Astrocyte (in vitro differentiated cells and primary cell): ENCODE data around the gene OR4D10. TPM values are rescaled to one million over a fixed set of nuclear protein-coding genes. Genes with fewer than 3 reads are reported as not detected.

Experiments used
- DNase-seq: peaks from one replicate; pipeline ENCODE4 v3.0.0-alpha.2; 2010; ENCODE audit warnings: low read depth
- FAIRE-seq: peaks from 2 replicates; lab custom pipeline; 2011; peaks lifted over from hg19 to GRCh38; lab: Jason Lieb, UNC
- H2AFZ ChIP-seq: 2 replicates; pipeline ENCODE4 v1.6.0; 2012; ENCODE audit warnings: low read depth, low read length, inconsistent platforms
- H3K27ac ChIP-seq: 2 replicates; pipeline ENCODE4 v1.5.1; 2011; ENCODE audit warnings: low read depth, low read length, inconsistent platforms
- H3K27me3 ChIP-seq: 2 replicates; pipeline ENCODE4 v1.6.0; 2011; ENCODE audit warnings: low read length, inconsistent platforms; ENCODE audit not compliant: insufficient read depth
- H3K36me3 ChIP-seq: 2 replicates; pipeline ENCODE4 v1.5.1; 2011; ENCODE audit warnings: low read length, inconsistent platforms; ENCODE audit not compliant: insufficient read depth
- H3K4me1 ChIP-seq: 2 replicates; pipeline ENCODE4 v1.5.1; 2011; ENCODE audit warnings: low read length, inconsistent platforms; ENCODE audit not compliant: insufficient read depth
- H3K4me2 ChIP-seq: 2 replicates; pipeline ENCODE4 v1.6.0; 2012; ENCODE audit warnings: low read length, inconsistent platforms
- H3K4me3 ChIP-seq: 2 replicates; pipeline ENCODE4 v1.5.1; 2011; ENCODE audit warnings: low read depth, mild to moderate bottlenecking, low read length, inconsistent platforms; ENCODE audit not compliant: insufficient read depth
- H3K79me2 ChIP-seq: 2 replicates; pipeline ENCODE4 v1.6.0; 2012; ENCODE audit warnings: mild to moderate bottlenecking, low read length, inconsistent platforms; ENCODE audit not compliant: insufficient read depth
- H3K9ac ChIP-seq: 2 replicates; pipeline ENCODE4 v1.6.0; 2012; ENCODE audit warnings: mild to moderate bottlenecking, low read length, inconsistent platforms
- H3K9me3 ChIP-seq: 2 replicates; pipeline ENCODE4 v1.5.1; 2012; ENCODE audit warnings: low read depth, mild to moderate bottlenecking, low read length, inconsistent platforms; ENCODE audit not compliant: insufficient read depth
- H4K20me1 ChIP-seq: 2 replicates; pipeline ENCODE4 v1.6.0; 2012; ENCODE audit warnings: low read length, inconsistent platforms; ENCODE audit not compliant: insufficient read depth
- H3K27ac Mint-ChIP-seq: one replicate; pipeline ENCODE4 v1.8.0; 2021; ENCODE audit warnings: mild to moderate bottlenecking, mixed read lengths; ENCODE audit not compliant: unreplicated experiment
- H3K27me3 Mint-ChIP-seq: one replicate; pipeline ENCODE4 v1.8.0; 2021; ENCODE audit warnings: low read depth, mixed read lengths; ENCODE audit not compliant: unreplicated experiment
- H3K36me3 Mint-ChIP-seq: one replicate; pipeline ENCODE4 v1.8.0; 2021; ENCODE audit warnings: low read depth, mixed read lengths; ENCODE audit not compliant: unreplicated experiment
- H3K4me1 Mint-ChIP-seq: one replicate; pipeline ENCODE4 v1.8.0; 2021; ENCODE audit warnings: low read depth, mixed read lengths; ENCODE audit not compliant: unreplicated experiment
- H3K4me3 Mint-ChIP-seq: one replicate; pipeline ENCODE4 v1.8.0; 2021; ENCODE audit warnings: mild to moderate bottlenecking, moderate library complexity, mixed read lengths; ENCODE audit not compliant: unreplicated experiment
- H3K9me3 Mint-ChIP-seq: one replicate; pipeline ENCODE4 v1.8.0; 2021; ENCODE audit warnings: mild to moderate bottlenecking, mixed read lengths; ENCODE audit not compliant: unreplicated experiment
- CTCF ChIP-seq: IDR thresholded peaks from 2 replicates; pipeline ENCODE4 v1.5.1; 2011; ENCODE audit warnings: low read depth, mild to moderate bottlenecking, inconsistent platforms, low read length, moderate library complexity; ENCODE audit not compliant: insufficient read depth
- EZH2 ChIP-seq: IDR thresholded peaks from 2 replicates; pipeline ENCODE4 v1.6.1; 2012; ENCODE audit warnings: mild to moderate bottlenecking, low read length, inconsistent platforms; ENCODE audit not compliant: insufficient read depth
- total RNA-seq: library from RNA; stranded (reverse); gene quantifications from 2 replicates; pipeline ENCODE4 v1.2.1, GENCODE V29; 2021

The OR4D10 gene
- total RNA-seq, 1 donor from 2014 or later: not detected

GRCh38 chr11:59448484-59448883, 24.6 kb upstream of the OR4D10 start:
- Histone ChIP-seq H4K20me1 (no peaks in the 10 kb centered on the region), H2AFZ (no peak overlapping the region), H3K27ac (no peak overlapping the region), H3K4me1 (no peaks in the 10 kb centered on the region), H3K9me3 (no peaks in the 10 kb centered on the region), H3K4me2 (no peak overlapping the region), H3K79me2 (no peaks in the 10 kb centered on the region), H3K36me3 (no peaks in the 10 kb centered on the region), H3K27me3 (no peaks in the 10 kb centered on the region), H3K4me3 (no peak overlapping the region), H3K9ac (no peak overlapping the region)
- H3K9me3 Mint-ChIP-seq: no peaks in the 10 kb centered on the region
- no peak for DNase-seq
- no peaks in the 10 kb centered on the region for H3K27me3 Mint-ChIP-seq
- no peak for FAIRE-seq
- H3K36me3 Mint-ChIP-seq: no peaks in the 10 kb centered on the region
- H3K4me1 Mint-ChIP-seq: no peaks in the 10 kb centered on the region
- TF ChIP-seq EZH2 (no peak), CTCF (no peak)
- no peak overlapping the region for H3K4me3 Mint-ChIP-seq
- H3K27ac Mint-ChIP-seq: no peak overlapping the region

- Mint-ChIP-seq H3K27me3 (no peaks in the 10 kb centered on the region), H3K4me1 (no peaks in the 10 kb centered on the region), H3K27ac (no peak within 1 kb of the TSS), H3K4me3 (no peak within 1 kb of the TSS), H3K36me3 (no peaks in the 10 kb centered on the region), H3K9me3 (peaks cover 3% of the 10 kb centered on the region)
- no peaks in the 10 kb centered on the region for H3K4me1 ChIP-seq
- no peaks in the 10 kb centered on the region for H3K27me3 ChIP-seq
- H3K36me3 ChIP-seq: no peaks in the 10 kb centered on the region
- H4K20me1 ChIP-seq: no peaks in the 10 kb centered on the region
- H3K9ac ChIP-seq: no peak within 1 kb of the TSS
- no peaks in the 10 kb centered on the region for H3K79me2 ChIP-seq
- no peak within 1 kb of the TSS for H3K27ac ChIP-seq
- DNase-seq (no peak), FAIRE-seq (no peak)
- H3K4me3 ChIP-seq: no peak within 1 kb of the TSS
- no peaks in the 10 kb centered on the region for H3K9me3 ChIP-seq
- no peak for TF ChIP-seq EZH2
- no peak for TF ChIP-seq CTCF
- H3K4me2 ChIP-seq: no peak within 1 kb of the TSS
- no peak within 1 kb of the TSS for H2AFZ ChIP-seq
These were observed 16.5 kb upstream of the OR4D10 start, which contains the start of gene OR4D6 for GRCh38 chr11:59456661-59457060. OR4D6 (plus strand) TSS chr11:59456961; CDS start chr11:59456961, 0 bp downstream.

GRCh38 chr11:59459916-59460315, 13.2 kb upstream of the OR4D10 start:
- H3K9ac ChIP-seq: no peak overlapping the region
- Mint-ChIP-seq H3K27ac (no peak overlapping the region), H3K9me3 (peaks cover 3% of the 10 kb centered on the region), H3K36me3 (no peaks in the 10 kb centered on the region), H3K4me3 (no peak overlapping the region), H3K4me1 (no peaks in the 10 kb centered on the region), H3K27me3 (no peaks in the 10 kb centered on the region)
- TF ChIP-seq EZH2 (no peak), CTCF (no peak)
- H3K4me1 ChIP-seq: no peaks in the 10 kb centered on the region
- H3K27ac ChIP-seq: no peak overlapping the region
- H4K20me1 ChIP-seq: no peaks in the 10 kb centered on the region
- H3K27me3 ChIP-seq: no peaks in the 10 kb centered on the region
- H3K4me3 ChIP-seq: no peak overlapping the region
- H3K79me2 ChIP-seq: no peaks in the 10 kb centered on the region
- no peaks in the 10 kb centered on the region for H3K9me3 ChIP-seq
- no peak overlapping the region for H3K4me2 ChIP-seq
- no peaks in the 10 kb centered on the region for H3K36me3 ChIP-seq
- FAIRE-seq (no peak), DNase-seq (no peak)
- H2AFZ ChIP-seq: no peak overlapping the region
